Keratinocyte (primary cell): ENCODE results near the gene PNRC1. TPM values are rescaled to one million over a fixed set of nuclear protein-coding genes. Genes with fewer than 3 reads are reported as not detected.

ENCODE experiments used
- DNase-seq: peaks from one replicate; pipeline ENCODE4 v3.0.0-alpha.2; 2011; ENCODE audit warnings: low read depth, missing footprints, low spot score
- FAIRE-seq: peaks from 2 replicates; lab custom pipeline; 2011; peaks lifted over from hg19 to GRCh38; lab: Jason Lieb, UNC
- H2AFZ ChIP-seq: 2 replicates; pipeline ENCODE4 v1.6.0; 2012; ENCODE audit warnings: low read length, control low read depth, inconsistent platforms; ENCODE audit not compliant: control insufficient read depth
- H3K27ac ChIP-seq: 2 replicates; pipeline ENCODE4 v1.5.1; 2011; ENCODE audit warnings: low read length; ENCODE audit not compliant: control insufficient read depth, insufficient read depth
- H3K27me3 ChIP-seq: 3 replicates; pipeline ENCODE4 v1.6.0; 2011; ENCODE audit warnings: low read length; ENCODE audit not compliant: control insufficient read depth, insufficient read depth; ENCODE audit errors: extremely low read depth
- H3K36me3 ChIP-seq, 2 experiments: 2 replicates in 1 of 2; 3 replicates in 1 of 2; pipeline ENCODE4 v1.5.1; 2011; ENCODE audit warnings: low read length in 2 of 2, mild to moderate bottlenecking in 1 of 2; ENCODE audit not compliant: control insufficient read depth in 2 of 2, insufficient read depth in 2 of 2; ENCODE audit errors: extremely low read depth in 1 of 2
- H3K4me1 ChIP-seq: 3 replicates; pipeline ENCODE4 v1.5.1; 2011; ENCODE audit warnings: low read length; ENCODE audit not compliant: control insufficient read depth, insufficient read depth; ENCODE audit errors: extremely low read depth
- H3K4me2 ChIP-seq: 3 replicates; pipeline ENCODE4 v1.6.0; 2011; ENCODE audit warnings: low read depth, low read length; ENCODE audit not compliant: control insufficient read depth, insufficient read depth; ENCODE audit errors: extremely low read depth
- H3K4me3 ChIP-seq, 3 experiments: fragments of 200-600 bp in 1 of 3; sonication (generic) in 1 of 3; 2 replicates in 2 of 3; 3 replicates in 1 of 3; pipeline ENCODE4 v1.5.1; 2011 to 2016; ENCODE audit warnings: low read length in 3 of 3, mild to moderate bottlenecking in 3 of 3, control low read depth in 2 of 3, inconsistent platforms in 1 of 3, low read depth in 1 of 3, mixed read lengths in 1 of 3, mixed run types in 1 of 3, moderate library complexity in 1 of 3; ENCODE audit not compliant: control insufficient read depth in 2 of 3, insufficient read depth in 2 of 3; ENCODE audit errors: extremely low read depth in 1 of 3
- H3K79me2 ChIP-seq: 2 replicates; pipeline ENCODE4 v1.6.0; 2012; ENCODE audit warnings: low read length; ENCODE audit not compliant: control insufficient read depth, insufficient read depth
- H3K9ac ChIP-seq: 3 replicates; pipeline ENCODE4 v1.6.0; 2011; ENCODE audit warnings: low read length; ENCODE audit not compliant: control insufficient read depth, insufficient read depth; ENCODE audit errors: extremely low read depth
- H3K9me1 ChIP-seq: 3 replicates; pipeline ENCODE4 v1.6.0; 2011; ENCODE audit warnings: low read length; ENCODE audit not compliant: control insufficient read depth, insufficient read depth; ENCODE audit errors: extremely low read depth
- H3K9me3 ChIP-seq: 2 replicates; pipeline ENCODE4 v1.5.1; 2012; ENCODE audit warnings: low read depth, low read length; ENCODE audit not compliant: control insufficient read depth
- H4K20me1 ChIP-seq: 3 replicates; pipeline ENCODE4 v1.6.0; 2011; ENCODE audit warnings: low read length; ENCODE audit not compliant: control insufficient read depth, insufficient read depth; ENCODE audit errors: extremely low read depth
- CTCF ChIP-seq, 3 experiments: IDR thresholded peaks in 1 of 3; conservative IDR thresholded peaks in 1 of 3; optimal IDR thresholded peaks in 1 of 3; 2 replicates in 2 of 3; 3 replicates in 1 of 3; pipeline versions ENCODE3 to v1.5.1; 2011; ENCODE audit warnings: low read length in 3 of 3, mild to moderate bottlenecking in 3 of 3, moderate library complexity in 2 of 3, control low read depth in 1 of 3, inconsistent platforms in 1 of 3; ENCODE audit not compliant: insufficient read depth in 2 of 3; ENCODE audit errors: extremely low read depth in 1 of 3
- EZH2 ChIP-seq: IDR thresholded peaks from one replicate; pipeline ENCODE4 v1.6.1; 2012; ENCODE audit warnings: inconsistent platforms, mild to moderate bottlenecking, low read length, moderate library complexity
- dilution Hi-C: fragments of 300-500 bp; cut with MboI; formaldehyde crosslinking; loops from one replicate; pipeline ENCODE4 v1.7.0; 2020; ENCODE audit warnings: low sequenced_read_pairs; ENCODE audit not compliant: extremely low pct_ligation_motif_present
- polyA plus RNA-seq, 5 experiments: library from polyadenylated mRNA; depleted of rRNA in 3 of 5; stranded (reverse) in 3 of 5; stranded (forward) in 1 of 5; unstranded in 1 of 5; fragments of >200 nt; gene quantifications; 1 replicate in 1 of 5; 2 replicates in 3 of 5; 3 replicates in 1 of 5; pipeline versions ENCODE4 v1.2.1 to v1.2.3, GENCODE V29; 2011 to 2012; ENCODE audit warnings: missing spikeins in 2 of 5, low read depth in 1 of 5, low replicate concordance in 1 of 5

Gene PNRC1
- polyA plus RNA-seq, 1 donor (not counting 4 experiments of a cell fraction or from before 2014, with no cell fraction given): 34.6 TPM

DNA sequence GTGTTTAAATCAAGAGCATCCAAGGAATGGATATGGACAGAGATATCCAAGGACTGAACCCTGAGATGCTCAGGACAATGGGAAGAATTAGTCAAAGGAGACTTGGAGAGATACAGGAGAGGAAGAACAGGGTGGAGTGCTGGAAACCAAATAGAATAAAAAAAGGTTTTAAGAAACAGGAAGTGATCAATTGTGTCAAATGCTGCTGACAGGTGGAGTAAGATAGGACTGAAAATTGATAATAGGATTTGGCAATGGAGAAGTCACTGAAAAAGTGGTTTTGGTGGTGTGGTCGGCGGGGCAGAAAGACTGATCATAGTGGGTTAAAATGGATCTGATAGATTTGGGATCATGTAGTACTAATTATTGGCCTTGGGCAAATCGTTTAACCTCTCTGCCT is 37.9 kb upstream of the PNRC1 start:
- Histone ChIP-seq H4K20me1 (no peaks in the 10 kb centered on the region), H3K9ac (no peak overlapping the region), H3K4me1 (no peaks in the 10 kb centered on the region), H3K27ac (no peak overlapping the region), H2AFZ (no peak overlapping the region), H3K36me3 (no peaks in the 10 kb centered on the region), H3K4me3 (no peak overlapping the region), H3K27me3 (no peaks in the 10 kb centered on the region), H3K4me2 (no peak overlapping the region), H3K9me1 (no peaks in the 10 kb centered on the region), H3K79me2 (no peaks in the 10 kb centered on the region), H3K9me3 (peaks cover 2% of the 10 kb centered on the region)
- dilution Hi-C loops: no loop called here
- FAIRE-seq (no peak), DNase-seq (no peak)
- TF ChIP-seq EZH2 (no peak), CTCF (optimal IDR thresholded peaks at IDR 0.05 in 1 of 3, IDR thresholded peaks at IDR 0.05 in 1 of 3, conservative IDR thresholded peaks at IDR 0.05 in 1 of 3; ENCODE audit: extremely low read depth in 1 of 3, insufficient read depth in 2 of 3, low read length in 3 of 3) (no peak)

- Histone ChIP-seq H3K27ac (no peak overlapping the region), H3K36me3 (no peaks in the 10 kb centered on the region), H3K9ac (no peak overlapping the region), H3K79me2 (no peaks in the 10 kb centered on the region), H3K9me1 (no peaks in the 10 kb centered on the region), H4K20me1 (no peaks in the 10 kb centered on the region), H3K4me1 (no peaks in the 10 kb centered on the region), H3K4me3 (no peak overlapping the region), H3K27me3 (no peaks in the 10 kb centered on the region), H2AFZ (no peak overlapping the region), H3K9me3 (no peaks in the 10 kb centered on the region), H3K4me2 (no peak overlapping the region)
- TF ChIP-seq EZH2 (no peak), CTCF (optimal IDR thresholded peaks at IDR 0.05 in 1 of 3, IDR thresholded peaks at IDR 0.05 in 1 of 3, conservative IDR thresholded peaks at IDR 0.05 in 1 of 3; ENCODE audit: extremely low read depth in 1 of 3, insufficient read depth in 2 of 3, low read length in 3 of 3) (no peak)
- dilution Hi-C loops: no loop called here
- FAIRE-seq: no peak
- DNase-seq: no peak
Observed at GRCh38 chr6:89044328-89045010, 36.1 kb upstream of the PNRC1 start.
